ENCODE data around the gene SARDH. TPM values are rescaled to one million over a fixed set of nuclear protein-coding genes. Genes with fewer than 3 reads are reported as not detected.

Gene SARDH
- total and polyA plus RNA-seq, 2 of the 13 experiments (the other 11 are each of a cell fraction or from before 2014, with no cell fraction given), result 11.6 to 34.9 TPM

GRCh38 chr9:133772581-133772980 is 34.4 kb upstream of the SARDH start:
- no peaks in the 10 kb centered on the region for H3K79me2 ChIP-seq (ENCODE audit: insufficient read depth, low read length)
- no peak for ATAC-seq
- WGBS (ENCODE audit: low lambda C conversion rate), result 96% methylated on average over 5 of the region's 7 CpGs
- H3K36me3 ChIP-seq (replicated peaks in 1 of 2; ENCODE audit: control insufficient read depth in 1 of 2, insufficient read depth in 2 of 2, low read length in 2 of 2), result peaks cover 29 to 66% of the 10 kb centered on the region in 2 experiments; a peak in 4 of 5 replicates
- no peaks in the 10 kb centered on the region for H4K20me1 ChIP-seq (ENCODE audit: insufficient read depth, low read length)
- in situ Hi-C loops (cut with HindIII; ENCODE audit: extremely low pct_ligation_motif_present, low pct_unique_long_range_greater_than_20kb), result no loop called here
- intact Hi-C loops (cut with micrococcal nuclease; ENCODE audit: unreplicated experiment), result no loop called here
- no peak for TF ChIP-seq TFE3 (CRISPR knock-in tag; IDR thresholded peaks at IDR 0.05)
- H3K27ac ChIP-seq (ENCODE audit: extremely low read length, insufficient read depth, low read length), result no peak overlapping the region
- no peak overlapping the region for H3K4me3 ChIP-seq (replicated peaks in 1 of 3; ENCODE audit: insufficient read depth in 1 of 3, low read depth in 2 of 3, low read length in 3 of 3)
- FAIRE-seq, result no peak
- ChIA-PET CTCF (ENCODE audit: low intra/inter-chr PET ratio, low total read pairs) (no interaction called here), POLR2A (no interaction called here)
- no peak overlapping the region for H3K4me2 ChIP-seq (ENCODE audit: low read depth, low read length)
- H3K9me3 ChIP-seq (ENCODE audit: low read length), result 0 out of 2 replicates have a peak, but pooled peaks cover 5% of the 10 kb centered on the region
- no peaks in the 10 kb centered on the region for H3K27me3 ChIP-seq (ENCODE audit: control insufficient read depth in 1 of 2, insufficient read depth in 2 of 2, low read length in 2 of 2)
- H3K9ac ChIP-seq (ENCODE audit: insufficient read depth, low read depth, low read length), result no peak overlapping the region
- no TSS peak for BruUV-seq (replicated peaks)
- H3K4me1 ChIP-seq (ENCODE audit: insufficient read depth, low read length), result peaks cover 17% of the 10 kb centered on the region
- no peak for DNase-seq (ENCODE audit: low spot score)
- no peak overlapping the region for H2AFZ ChIP-seq (ENCODE audit: low read length)

- H3K4me2 ChIP-seq (ENCODE audit: low read depth, low read length), result no peak overlapping the region
- H4K20me1 ChIP-seq (ENCODE audit: insufficient read depth, low read length), result no peaks in the 10 kb centered on the region
- H3K9me3 ChIP-seq (ENCODE audit: low read length), result 0 out of 2 replicates have a peak, but pooled peaks cover 5% of the 10 kb centered on the region
- no peaks in the 10 kb centered on the region for H3K79me2 ChIP-seq (ENCODE audit: insufficient read depth, low read length)
- DNase-seq (ENCODE audit: low spot score) (no peak), FAIRE-seq (no peak), ATAC-seq (no peak)
- in situ Hi-C loops (cut with HindIII; ENCODE audit: extremely low pct_ligation_motif_present, low pct_unique_long_range_greater_than_20kb), result no loop called here
- no TSS peak for BruUV-seq (replicated peaks)
- H3K27me3 ChIP-seq (ENCODE audit: control insufficient read depth in 1 of 2, insufficient read depth in 2 of 2, low read length in 2 of 2), result no peaks in the 10 kb centered on the region
- H3K9ac ChIP-seq (ENCODE audit: insufficient read depth, low read depth, low read length), result no peak overlapping the region
- WGBS (ENCODE audit: low lambda C conversion rate), result 94% methylated on average over 18 of the region's 26 CpGs
- ChIA-PET CTCF (ENCODE audit: low intra/inter-chr PET ratio, low total read pairs) (no interaction called here), POLR2A (interaction anchor here (3.9 kb wide), 1 partner anchor 33 kb away, joined by 54 read pairs; the partner anchor contains the start of gene SARDH)
- intact Hi-C loops (cut with micrococcal nuclease; ENCODE audit: unreplicated experiment), result no loop called here
- no peak overlapping the region for H2AFZ ChIP-seq (ENCODE audit: low read length)
- TF ChIP-seq AGO2 (optimal IDR thresholded peaks at IDR 0.05; ENCODE audit: low read depth, low read length) (peak; percentile 62), STAG1 (CRISPR knock-in tag; IDR thresholded peaks at IDR 0.05) (no peak)
- peaks cover 17% of the 10 kb centered on the region for H3K4me1 ChIP-seq (ENCODE audit: insufficient read depth, low read length)
- H3K4me3 ChIP-seq (replicated peaks in 1 of 3; ENCODE audit: insufficient read depth in 1 of 3, low read depth in 2 of 3, low read length in 3 of 3), result no peak overlapping the region
- H3K36me3 ChIP-seq (replicated peaks in 1 of 2; ENCODE audit: control insufficient read depth in 1 of 2, insufficient read depth in 2 of 2, low read length in 2 of 2), result peaks cover 27 to 67% of the 10 kb centered on the region in 2 experiments; a peak in 4 of 5 replicates
- no peak overlapping the region for H3K27ac ChIP-seq (ENCODE audit: extremely low read length, insufficient read depth, low read length)
These were observed 33.6 kb upstream of the SARDH start for GRCh38 chr9:133771486-133772482.
